ENCODE results near the gene LRRC4C.

DNA sequence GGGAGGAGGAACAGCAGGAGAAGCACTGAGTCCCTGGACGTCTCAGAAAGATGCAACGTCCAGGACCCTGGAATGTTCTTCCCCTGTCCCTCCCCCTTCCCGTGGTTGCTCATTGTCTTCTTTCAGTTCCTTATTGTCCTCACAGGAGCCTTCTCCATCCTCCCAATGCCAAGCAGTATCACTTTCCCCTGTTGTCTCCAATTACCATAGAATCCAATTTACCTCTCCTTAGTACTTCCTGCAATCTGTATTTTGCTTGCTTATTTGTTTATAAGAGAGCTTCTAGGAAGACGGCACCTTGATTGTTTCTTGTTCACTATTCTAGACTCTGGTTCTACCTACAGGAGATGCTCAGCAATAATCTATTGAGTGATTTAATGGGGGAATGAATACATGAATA, 1273.7 kb downstream of the LRRC4C start:
- no peak for TF ChIP-seq CTCF (IDR thresholded peaks at IDR 0.05; ENCODE audit: poor library complexity, severe bottlenecking)
- TF ChIP-seq EP300 (conservative IDR thresholded peaks at IDR 0.05; ENCODE audit: poor library complexity, severe bottlenecking): no peak
- no peak for TF ChIP-seq MXI1 (conservative IDR thresholded peaks at IDR 0.05; ENCODE audit: poor library complexity, severe bottlenecking)
- TF ChIP-seq POLR2AphosphoS5 (IDR thresholded peaks at IDR 0.05): no peak
- no peak for TF ChIP-seq TAF1 (IDR thresholded peaks at IDR 0.05; ENCODE audit: low read depth)
- no peak for TF ChIP-seq SMC3 (conservative IDR thresholded peaks at IDR 0.05; ENCODE audit: poor library complexity)
- no peak for TF ChIP-seq EZH2 (IDR thresholded peaks at IDR 0.05; ENCODE audit: borderline replicate concordance, insufficient read depth, low read length, poor library complexity, severe bottlenecking)
- TF ChIP-seq RAD21 (conservative IDR thresholded peaks at IDR 0.05): no peak

All from neural cell (in vitro differentiated cells).